ENCODE measurements around the gene CNTN1.
A peak's percentile ranks its signal among the peaks of the same experiment; 100 is the strongest.

Gene CNTN1

GRCh38 chr12:40691913-40692764 lies at the start of gene CNTN1:
Gene CNTN1, plus strand, starts transcription at chr12:40692439.
- H3K4me1 ChIP-seq (ENCODE audit: insufficient read depth, low read length) = no peaks in the 10 kb centered on the region; the same call in 1 of the 2 replicates
- H3K9me3 ChIP-seq (ENCODE audit: control insufficient read depth, insufficient read depth, low read length) = no peaks in the 10 kb centered on the region
- peak within 1 kb of the TSS; percentile 63; the same call in 1 of the 2 replicates for H3K9ac ChIP-seq (ENCODE audit: low read depth, low read length)
- no peaks in the 10 kb centered on the region for H3K36me3 ChIP-seq (ENCODE audit: insufficient read depth, low read length)

GRCh38 chr12:40643506-40643905 lies 48.7 kb upstream of the CNTN1 start:
- Histone ChIP-seq H3K9me3 (ENCODE audit: control insufficient read depth, insufficient read depth, low read length) (no peaks in the 10 kb centered on the region; the same call in 1 of the 2 replicates), H3K9ac (ENCODE audit: low read depth, low read length) (no peak overlapping the region), H3K36me3 (ENCODE audit: insufficient read depth, low read length) (no peaks in the 10 kb centered on the region), H3K4me1 (ENCODE audit: insufficient read depth, low read length) (peaks cover 3% of the 10 kb centered on the region; the same call in 1 of the 2 replicates)

- H3K9ac ChIP-seq (ENCODE audit: low read depth, low read length) = no peak overlapping the region
- peaks cover 3% of the 10 kb centered on the region; the same call in 1 of the 2 replicates for H3K4me1 ChIP-seq (ENCODE audit: insufficient read depth, low read length)
- H3K36me3 ChIP-seq (ENCODE audit: insufficient read depth, low read length) = no peaks in the 10 kb centered on the region
- no peaks in the 10 kb centered on the region; the same call in 1 of the 2 replicates for H3K9me3 ChIP-seq (ENCODE audit: control insufficient read depth, insufficient read depth, low read length)
Observed at GRCh38 chr12:40643976-40644375, 48.3 kb upstream of the CNTN1 start.

- H3K36me3 ChIP-seq (ENCODE audit: insufficient read depth, low read length) = no peaks in the 10 kb centered on the region
- peaks cover 3% of the 10 kb centered on the region; the same call in 1 of the 2 replicates for H3K4me1 ChIP-seq (ENCODE audit: insufficient read depth, low read length)
- no peak overlapping the region for H3K9ac ChIP-seq (ENCODE audit: low read depth, low read length)
- no peaks in the 10 kb centered on the region; the same call in 1 of the 2 replicates for H3K9me3 ChIP-seq (ENCODE audit: control insufficient read depth, insufficient read depth, low read length)
Observed at GRCh38 chr12:40644708-40645107, 47.5 kb upstream of the CNTN1 start.

GRCh38 chr12:40645361-40645760 lies 46.9 kb upstream of the CNTN1 start:
- no peaks in the 10 kb centered on the region; the same call in 1 of the 2 replicates for H3K9me3 ChIP-seq (ENCODE audit: control insufficient read depth, insufficient read depth, low read length)
- no peak overlapping the region for H3K9ac ChIP-seq (ENCODE audit: low read depth, low read length)

GRCh38 chr12:40646456-40646855 lies 45.8 kb upstream of the CNTN1 start:
- Histone ChIP-seq H3K36me3 (ENCODE audit: insufficient read depth, low read length) (no peaks in the 10 kb centered on the region), H3K4me1 (ENCODE audit: insufficient read depth, low read length) (peaks cover 3% of the 10 kb centered on the region; the same call in 1 of the 2 replicates), H3K9ac (ENCODE audit: low read depth, low read length) (no peak overlapping the region), H3K9me3 (ENCODE audit: control insufficient read depth, insufficient read depth, low read length) (no peaks in the 10 kb centered on the region; the same call in 1 of the 2 replicates)

More at GRCh38 chr12:40645361-40645760, 46.9 kb upstream of the CNTN1 start:
- Histone ChIP-seq H3K36me3 (ENCODE audit: insufficient read depth, low read length) (no peaks in the 10 kb centered on the region), H3K4me1 (ENCODE audit: insufficient read depth, low read length) (peaks cover 3% of the 10 kb centered on the region; the same call in 1 of the 2 replicates)

GRCh38 chr12:40646911-40647310 lies 45.3 kb upstream of the CNTN1 start:
- Histone ChIP-seq H3K36me3 (ENCODE audit: insufficient read depth, low read length) (no peaks in the 10 kb centered on the region), H3K4me1 (ENCODE audit: insufficient read depth, low read length) (peaks cover 3% of the 10 kb centered on the region; the same call in 1 of the 2 replicates), H3K9ac (ENCODE audit: low read depth, low read length) (no peak overlapping the region), H3K9me3 (ENCODE audit: control insufficient read depth, insufficient read depth, low read length) (no peaks in the 10 kb centered on the region; the same call in 1 of the 2 replicates)

GRCh38 chr12:40647651-40648050 lies 44.6 kb upstream of the CNTN1 start:
- no peaks in the 10 kb centered on the region for H3K36me3 ChIP-seq (ENCODE audit: insufficient read depth, low read length)
- H3K4me1 ChIP-seq (ENCODE audit: insufficient read depth, low read length) = peaks cover 3% of the 10 kb centered on the region; the same call in 1 of the 2 replicates
- H3K9ac ChIP-seq (ENCODE audit: low read depth, low read length) = no peak overlapping the region
- H3K9me3 ChIP-seq (ENCODE audit: control insufficient read depth, insufficient read depth, low read length) = no peaks in the 10 kb centered on the region; the same call in 1 of the 2 replicates

- Histone ChIP-seq H3K9ac (ENCODE audit: low read depth, low read length) (no peak overlapping the region), H3K36me3 (ENCODE audit: insufficient read depth, low read length) (no peaks in the 10 kb centered on the region), H3K9me3 (ENCODE audit: control insufficient read depth, insufficient read depth, low read length) (no peaks in the 10 kb centered on the region; the same call in 1 of the 2 replicates), H3K4me1 (ENCODE audit: insufficient read depth, low read length) (peaks cover 3% of the 10 kb centered on the region; the same call in 1 of the 2 replicates)
Observed at GRCh38 chr12:40648519-40648918, 43.7 kb upstream of the CNTN1 start.

- H3K9me3 ChIP-seq (ENCODE audit: control insufficient read depth, insufficient read depth, low read length) = no peaks in the 10 kb centered on the region
- H3K36me3 ChIP-seq (ENCODE audit: insufficient read depth, low read length) = no peaks in the 10 kb centered on the region
- H3K9ac ChIP-seq (ENCODE audit: low read depth, low read length) = no peak overlapping the region
- peaks cover 3% of the 10 kb centered on the region; the same call in 1 of the 2 replicates for H3K4me1 ChIP-seq (ENCODE audit: insufficient read depth, low read length)
Observed at GRCh38 chr12:40650038-40650704, 42.1 kb upstream of the CNTN1 start.

- H3K9ac ChIP-seq (ENCODE audit: low read depth, low read length) = no peak overlapping the region
- H3K36me3 ChIP-seq (ENCODE audit: insufficient read depth, low read length) = no peaks in the 10 kb centered on the region
- H3K9me3 ChIP-seq (ENCODE audit: control insufficient read depth, insufficient read depth, low read length) = no peaks in the 10 kb centered on the region
- no peaks in the 10 kb centered on the region for H3K4me1 ChIP-seq (ENCODE audit: insufficient read depth, low read length)
Observed at GRCh38 chr12:40655451-40655850, 36.8 kb upstream of the CNTN1 start.

- no peaks in the 10 kb centered on the region for H3K4me1 ChIP-seq (ENCODE audit: insufficient read depth, low read length)
- no peaks in the 10 kb centered on the region; the same call in 1 of the 2 replicates for H3K9me3 ChIP-seq (ENCODE audit: control insufficient read depth, insufficient read depth, low read length)
- no peak overlapping the region for H3K9ac ChIP-seq (ENCODE audit: low read depth, low read length)
- H3K36me3 ChIP-seq (ENCODE audit: insufficient read depth, low read length) = no peaks in the 10 kb centered on the region
Observed at GRCh38 chr12:40662366-40662765, 29.9 kb upstream of the CNTN1 start.

GRCh38 chr12:40663781-40664180 lies 28.5 kb upstream of the CNTN1 start:
- no peak overlapping the region for H3K9ac ChIP-seq (ENCODE audit: low read depth, low read length)
- H3K4me1 ChIP-seq (ENCODE audit: insufficient read depth, low read length) = no peaks in the 10 kb centered on the region
- no peaks in the 10 kb centered on the region for H3K36me3 ChIP-seq (ENCODE audit: insufficient read depth, low read length)
- H3K9me3 ChIP-seq (ENCODE audit: control insufficient read depth, insufficient read depth, low read length) = no peaks in the 10 kb centered on the region; the same call in 1 of the 2 replicates

- Histone ChIP-seq H3K9me3 (ENCODE audit: control insufficient read depth, insufficient read depth, low read length) (no peaks in the 10 kb centered on the region; the same call in 1 of the 2 replicates), H3K4me1 (ENCODE audit: insufficient read depth, low read length) (no peaks in the 10 kb centered on the region; the same call in 1 of the 2 replicates), H3K9ac (ENCODE audit: low read depth, low read length) (no peak overlapping the region), H3K36me3 (ENCODE audit: insufficient read depth, low read length) (no peaks in the 10 kb centered on the region)
Observed at GRCh38 chr12:40668099-40668529, 24.1 kb upstream of the CNTN1 start.
